ENCODE results near the gene STX2.

The STX2 gene

DNA sequence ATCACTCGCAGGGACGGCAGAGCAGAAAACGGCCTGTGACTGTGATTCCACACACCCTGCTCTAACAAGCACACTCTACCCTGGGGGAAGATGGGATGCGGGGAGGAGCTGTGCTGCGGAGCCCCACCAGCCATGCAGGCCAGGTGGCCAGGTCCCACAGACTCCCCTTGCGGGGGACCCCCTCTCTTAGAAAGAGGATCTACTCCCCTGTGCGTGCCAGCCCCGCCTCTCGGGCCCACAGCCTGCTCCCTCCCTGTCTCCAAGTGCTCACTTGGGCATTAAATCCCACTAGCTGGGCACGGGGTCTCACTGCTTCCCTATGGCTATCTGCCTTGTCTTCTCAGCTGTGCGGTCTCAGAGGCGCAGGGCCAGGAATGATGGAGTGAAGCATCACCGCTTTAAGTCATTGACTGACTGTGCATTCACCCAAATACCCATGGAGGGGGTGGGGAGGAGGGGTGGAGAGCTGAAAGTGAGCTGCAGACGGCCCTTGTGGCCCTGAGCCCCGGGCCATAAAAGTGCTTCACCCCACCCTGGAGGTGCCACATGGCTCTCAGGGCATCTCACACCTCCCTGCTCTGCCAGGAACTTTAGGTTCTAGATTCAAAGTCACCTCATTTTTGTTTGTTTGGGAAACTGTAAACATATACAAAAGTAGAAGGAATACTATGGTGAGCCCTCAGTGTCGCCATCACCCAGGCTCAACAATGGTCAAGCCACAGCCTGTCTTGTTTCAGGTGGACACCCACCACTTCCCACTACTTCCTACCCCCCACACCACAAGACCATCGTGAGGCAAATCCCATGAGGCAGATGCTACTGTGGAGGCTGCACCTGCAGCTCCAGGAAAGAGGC, 9.4 kb downstream of the STX2 start:
- no peak for DNase-seq

DNA sequence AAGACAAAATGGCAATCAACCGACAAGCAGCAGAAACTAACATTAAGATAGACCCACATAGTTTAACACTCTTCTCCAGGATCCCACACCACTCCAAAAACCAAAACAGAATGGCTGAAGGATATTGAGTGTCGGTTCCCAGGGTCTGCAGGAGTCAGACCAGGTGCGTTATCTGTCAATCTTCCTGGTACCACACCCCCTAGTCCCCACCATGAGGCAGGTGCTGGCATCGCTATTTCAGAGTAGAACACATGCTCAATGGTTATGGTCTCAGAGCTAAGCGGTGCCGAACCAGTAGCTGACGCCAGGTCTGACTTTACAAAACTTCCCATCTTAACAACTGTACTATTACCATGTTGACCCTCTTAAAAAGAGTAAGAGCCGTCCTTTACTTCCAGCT, 10.2 kb downstream of the STX2 start:
- DNase-seq = no peak

DNA sequence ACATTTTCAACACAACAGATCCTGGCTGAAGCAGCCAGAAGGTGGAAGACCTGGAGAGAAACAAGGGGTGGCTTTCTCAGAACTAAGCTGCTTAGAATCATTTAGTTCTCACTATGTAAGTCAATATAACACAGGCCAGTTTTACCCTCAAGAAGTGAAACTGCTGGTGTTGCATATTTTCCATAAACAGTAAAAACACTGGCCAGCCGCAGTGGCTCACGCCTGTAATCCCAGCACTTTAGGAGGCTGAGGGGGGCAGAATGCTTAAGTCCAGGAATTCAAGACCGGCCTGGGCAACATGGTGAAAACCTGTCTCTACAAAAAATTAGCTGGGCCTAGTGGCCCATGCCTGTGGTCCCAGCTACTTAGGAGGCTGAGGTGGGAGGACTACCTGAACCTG, 11.6 kb downstream of the STX2 start:
- DNase-seq = no peak

DNA sequence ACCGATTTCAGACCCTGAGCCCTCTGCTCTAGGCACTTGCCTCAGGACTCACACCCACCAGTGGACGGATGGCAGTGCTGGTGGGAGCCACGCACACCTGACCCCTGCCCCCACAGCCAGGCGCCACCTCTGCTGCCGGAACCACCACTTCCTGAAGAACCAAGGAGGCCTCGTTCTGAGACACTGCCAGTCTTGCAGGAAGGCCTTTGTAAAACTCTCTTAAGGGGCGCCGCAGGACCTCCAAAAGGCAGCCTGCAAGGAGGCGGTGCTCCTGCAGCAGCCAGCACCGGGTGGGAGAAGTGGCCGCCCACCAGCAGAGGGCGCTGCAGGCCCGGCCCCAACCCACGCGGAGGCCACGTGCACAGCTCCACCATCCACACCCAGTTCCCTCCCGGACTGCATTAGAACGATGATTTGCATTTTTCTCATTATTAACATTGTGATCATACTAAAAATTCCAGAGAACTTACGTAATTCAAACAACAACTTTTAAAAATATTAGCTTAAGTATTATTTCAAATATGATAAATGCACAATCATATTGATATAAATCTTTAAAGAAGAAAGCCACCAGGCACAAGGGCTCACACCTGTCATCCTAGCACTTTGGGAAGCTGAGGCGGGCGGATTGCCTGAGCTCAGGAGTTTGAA, 12.8 kb downstream of the STX2 start:
- peak; percentile 75 for DNase-seq

DNA sequence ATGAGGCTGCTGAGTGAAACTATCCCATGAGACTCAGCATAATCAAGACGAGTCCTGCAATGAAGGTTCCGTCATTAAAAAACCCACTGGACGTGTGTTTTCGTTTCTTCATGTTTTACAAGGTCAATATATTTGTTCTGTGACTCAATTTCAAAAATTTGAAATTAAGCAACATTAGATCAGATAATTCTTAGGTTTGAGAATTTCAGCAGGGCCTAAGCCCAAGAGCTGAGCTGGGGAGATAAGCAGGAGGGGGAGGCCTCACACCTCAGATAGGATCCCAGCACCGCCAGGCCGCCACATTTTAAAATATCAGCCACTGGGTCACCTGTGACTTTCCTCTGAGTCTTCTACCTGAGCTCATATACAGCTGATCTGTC, 13.3 kb downstream of the STX2 start:
- DNase-seq = no peak

DNA sequence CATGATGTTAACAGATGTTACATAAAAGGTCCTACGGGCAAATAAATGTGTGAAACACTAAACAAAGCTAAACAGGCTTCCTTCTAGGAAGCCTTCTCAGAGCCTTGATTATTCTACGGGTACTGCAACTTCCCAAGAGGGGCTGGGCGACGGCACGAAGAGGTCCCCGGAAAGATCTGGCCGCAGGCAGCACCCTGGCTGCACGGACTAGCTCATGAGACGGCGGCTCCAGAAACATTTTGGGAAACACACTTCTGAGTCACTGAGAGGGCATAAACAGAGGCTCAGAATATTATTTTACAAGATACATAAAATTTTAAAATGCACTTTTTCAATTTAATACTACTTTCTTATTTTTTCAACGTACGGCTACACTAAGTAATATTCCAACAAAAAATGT, 19.4 kb downstream of the STX2 start:
- DNase-seq = no peak

DNA sequence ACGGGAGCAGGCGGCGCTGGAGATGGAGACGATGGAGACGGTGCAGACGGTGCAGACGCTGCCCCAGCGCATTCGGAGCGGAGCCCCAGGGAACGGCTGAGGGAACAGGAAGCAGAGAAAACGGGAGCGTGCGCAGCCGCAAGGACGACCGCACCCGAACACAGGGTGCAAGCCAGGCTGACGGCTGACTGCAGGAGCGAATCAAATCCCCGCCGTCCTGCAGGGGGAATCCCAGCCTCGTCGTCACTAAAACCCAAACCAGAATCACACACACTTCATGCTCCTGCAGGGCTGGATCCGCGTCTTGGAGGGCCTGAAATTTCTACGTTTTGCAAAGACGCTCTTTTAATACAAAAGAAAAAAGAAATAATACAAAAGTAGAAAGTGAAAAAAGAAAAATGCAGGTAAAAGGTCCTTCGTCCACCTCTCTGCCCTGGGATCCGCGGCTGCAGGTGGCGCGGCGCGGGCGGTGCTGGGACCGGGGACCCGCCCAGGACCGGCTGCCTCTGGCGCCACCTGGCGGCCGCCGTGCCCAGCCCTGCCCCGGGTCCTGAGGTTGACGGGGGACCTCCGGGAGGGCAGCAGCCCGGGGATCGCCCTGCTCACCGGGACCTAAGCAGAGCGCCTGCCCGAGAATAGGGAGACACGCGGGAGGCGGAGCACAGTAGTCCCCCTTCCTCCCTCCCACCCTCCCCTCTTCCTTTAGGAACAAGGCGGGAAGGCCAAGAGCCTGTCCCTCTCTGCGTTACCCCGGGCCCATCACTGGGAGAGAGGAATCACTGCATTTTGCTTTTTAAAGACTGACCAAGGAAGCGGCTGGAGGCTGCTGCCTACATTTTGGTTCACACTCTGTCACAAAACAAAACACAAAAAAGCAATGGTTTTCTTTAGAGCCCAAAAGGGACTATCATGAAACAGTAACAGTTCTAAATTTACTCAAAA, 20.1 kb downstream of the STX2 start:
- DNase-seq = peak; percentile 80

DNA sequence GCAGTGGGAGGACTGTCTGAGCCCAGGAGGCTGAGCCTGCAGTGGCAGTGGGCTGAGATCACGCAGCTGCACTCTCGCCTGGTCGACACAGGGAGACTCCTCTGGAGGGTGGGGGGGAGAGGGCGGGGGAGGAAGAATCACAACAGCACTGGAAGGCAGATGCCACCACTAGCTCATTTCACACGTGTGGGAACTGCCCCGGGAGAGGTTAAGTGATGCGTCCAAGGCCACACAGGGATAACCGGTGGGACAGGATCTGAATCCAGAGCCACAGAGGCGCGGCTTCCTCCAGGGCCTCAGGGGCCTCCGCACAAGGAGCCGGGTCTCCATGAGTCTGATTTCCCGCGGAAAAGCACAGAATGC, 20.8 kb downstream of the STX2 start:
- DNase-seq = no peak

DNA sequence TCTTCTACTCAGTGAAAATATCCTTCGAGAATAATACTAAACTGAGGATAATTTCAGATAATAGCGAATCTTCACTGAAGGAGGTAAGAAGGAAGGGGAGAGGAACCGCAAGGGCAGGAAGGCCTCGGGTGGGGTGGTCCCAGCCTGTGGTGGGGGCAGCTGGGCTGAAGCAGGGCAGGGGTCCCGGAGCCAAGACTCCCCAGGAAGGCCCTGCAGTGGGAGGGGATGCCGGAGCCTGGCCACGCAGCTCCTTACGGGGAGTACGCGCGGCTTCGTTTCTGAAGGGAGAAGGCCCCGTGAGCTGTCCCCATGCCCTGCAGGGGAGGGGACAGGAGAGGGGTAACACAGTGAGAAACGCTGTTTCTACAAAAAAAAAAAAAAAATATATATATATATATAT, 21.2 kb downstream of the STX2 start:
- no peak for DNase-seq

DNA sequence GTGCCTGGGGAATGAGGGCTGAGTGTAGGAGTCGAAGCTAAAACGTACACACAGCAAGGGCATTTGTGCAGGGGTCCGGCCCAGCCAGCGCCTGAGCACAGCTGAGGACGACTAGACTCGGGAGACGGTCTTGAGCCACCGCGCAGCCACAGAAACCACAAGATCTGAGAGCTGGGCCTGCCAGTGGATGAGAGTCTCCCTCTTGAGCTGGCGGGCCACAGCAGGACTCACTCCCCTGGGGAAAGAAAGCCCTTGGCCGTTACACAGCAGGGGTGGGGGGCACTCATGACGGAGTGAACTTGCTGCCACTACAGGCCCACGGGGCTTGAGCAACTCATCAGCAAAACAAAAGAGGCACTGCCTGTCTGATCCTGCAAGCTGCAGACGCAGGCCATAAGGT, 23.0 kb downstream of the STX2 start:
- no peak for DNase-seq

DNA sequence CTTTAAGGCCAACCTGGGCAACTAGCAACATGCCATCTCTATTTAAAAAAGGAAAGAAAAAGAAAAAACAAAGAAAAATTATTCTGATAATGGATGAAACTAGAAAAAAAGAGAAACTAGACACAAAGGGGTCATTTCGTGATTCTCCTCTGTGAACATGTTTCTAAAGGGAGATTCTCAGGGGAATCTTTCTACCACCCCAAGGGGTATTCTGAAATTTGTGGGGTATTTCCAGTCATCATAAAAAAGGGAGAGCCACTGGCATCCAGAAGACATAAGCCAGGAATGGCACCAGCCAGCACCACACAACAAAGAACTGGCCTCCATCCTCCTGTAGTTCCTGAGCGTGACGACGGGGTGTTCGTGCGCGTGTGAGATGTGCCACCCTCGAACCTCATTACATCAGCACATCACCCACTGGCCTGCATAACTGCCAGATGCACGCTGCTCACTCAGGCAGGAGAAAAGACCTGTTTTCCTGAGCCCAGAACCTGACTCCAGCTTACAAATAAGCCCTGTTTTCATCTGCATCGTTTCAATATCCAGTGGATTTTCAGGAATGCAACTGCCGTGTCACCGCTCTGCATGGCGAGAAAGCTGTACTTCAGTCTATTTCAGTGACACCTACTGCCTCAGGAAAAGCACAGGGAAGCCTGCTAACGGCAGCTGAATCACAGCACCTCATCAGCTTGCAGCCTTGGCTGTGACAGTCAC, 23.9 kb downstream of the STX2 start:
- DNase-seq = no peak

DNA sequence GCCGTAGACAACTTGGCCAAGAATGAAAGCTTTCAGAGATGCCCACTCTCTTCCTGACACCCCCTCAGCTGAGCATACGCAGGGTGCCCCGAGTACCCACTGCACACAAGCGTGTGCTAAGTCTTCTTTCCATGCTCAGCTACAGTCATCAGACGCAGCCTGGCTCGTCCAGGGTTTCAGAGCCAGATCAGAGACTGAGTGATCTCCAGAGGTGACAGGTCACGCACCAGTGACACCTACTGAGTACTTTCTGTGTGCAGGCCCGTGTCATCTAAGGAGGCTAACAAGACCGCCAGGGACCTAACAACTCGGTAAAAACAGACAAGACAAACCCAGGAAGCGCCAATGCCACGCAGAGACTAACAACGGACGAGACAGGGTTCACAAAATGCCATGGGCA, 25.1 kb downstream of the STX2 start:
- no peak for DNase-seq

DNA sequence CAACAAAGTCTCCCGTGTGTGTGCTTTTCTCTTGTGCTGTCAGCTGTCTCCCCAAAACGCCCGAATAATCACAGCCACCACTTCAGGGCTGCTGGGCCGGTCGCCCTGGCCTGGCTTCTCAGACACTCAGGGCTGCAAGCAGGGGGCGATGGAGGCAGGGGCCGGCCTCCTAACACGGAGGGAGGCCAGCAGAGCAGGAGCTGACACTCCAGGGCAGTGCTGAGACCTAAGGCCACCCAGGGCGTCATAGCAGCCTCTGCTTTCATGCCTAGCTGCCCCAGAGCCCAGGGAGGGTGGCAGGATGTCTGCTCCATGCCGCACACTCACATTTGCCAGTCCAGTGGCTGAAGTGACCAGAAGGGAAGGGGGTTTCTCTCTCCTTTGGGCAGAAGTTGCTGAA, 25.6 kb downstream of the STX2 start:
- no peak for DNase-seq

DNA sequence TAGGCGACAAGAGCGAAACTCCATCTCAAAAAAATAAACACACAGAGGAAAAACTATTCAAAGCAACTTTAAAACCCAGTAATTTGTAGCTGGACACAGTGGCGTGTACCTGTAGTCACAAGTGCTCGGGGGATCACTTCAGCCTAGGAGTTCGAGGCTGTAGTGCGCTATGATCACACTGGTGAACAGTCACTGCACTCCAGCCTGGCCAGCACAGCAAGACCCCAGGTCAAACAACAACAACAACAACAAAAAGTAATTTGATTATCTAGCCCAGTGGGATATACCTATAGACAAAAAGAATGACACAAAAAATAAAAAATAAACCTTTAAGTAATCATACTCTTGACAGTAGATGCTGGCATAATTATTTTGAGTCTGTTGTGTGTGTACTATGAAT, 29.3 kb downstream of the STX2 start:
- DNase-seq = no peak

DNA sequence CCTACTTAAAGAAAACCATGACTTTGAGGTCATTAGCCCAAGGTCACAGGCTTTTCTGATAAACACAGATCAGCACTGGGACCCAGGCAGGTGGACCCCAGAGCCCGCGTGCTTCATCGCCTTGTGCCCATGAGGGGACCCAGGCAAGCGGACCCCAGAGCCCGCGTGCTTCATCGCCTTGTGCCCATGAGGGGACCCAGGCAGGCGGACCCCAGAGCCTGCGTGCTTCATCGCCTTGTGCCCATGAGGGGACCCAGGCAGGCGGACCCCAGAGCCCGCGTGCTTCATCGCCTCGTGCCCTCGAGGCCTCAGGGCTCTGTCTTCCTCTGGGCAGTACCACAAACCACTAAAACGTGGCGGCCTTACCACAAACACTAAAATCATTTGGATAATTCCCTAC, 31.7 kb downstream of the STX2 start:
- DNase-seq = no peak

DNA sequence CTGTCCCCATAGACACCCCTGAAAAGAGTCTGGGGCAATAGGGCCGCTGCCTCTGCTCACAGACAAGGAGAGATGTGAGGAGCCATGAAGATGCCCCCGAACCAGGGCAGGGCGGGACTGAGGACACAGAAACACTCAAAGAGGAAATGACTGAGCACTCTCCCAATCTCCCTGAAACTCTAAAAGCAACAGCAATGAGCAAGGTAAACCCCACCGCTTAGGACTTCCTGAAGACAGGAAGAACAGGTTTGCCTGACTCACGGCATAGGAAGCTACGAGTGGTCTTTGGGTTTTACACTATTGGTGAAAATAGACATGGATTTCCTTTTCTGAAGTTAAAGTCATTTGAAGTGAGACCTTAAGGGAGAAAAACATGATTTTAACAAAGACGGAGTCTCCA, 32.5 kb downstream of the STX2 start:
- no peak for DNase-seq

DNA sequence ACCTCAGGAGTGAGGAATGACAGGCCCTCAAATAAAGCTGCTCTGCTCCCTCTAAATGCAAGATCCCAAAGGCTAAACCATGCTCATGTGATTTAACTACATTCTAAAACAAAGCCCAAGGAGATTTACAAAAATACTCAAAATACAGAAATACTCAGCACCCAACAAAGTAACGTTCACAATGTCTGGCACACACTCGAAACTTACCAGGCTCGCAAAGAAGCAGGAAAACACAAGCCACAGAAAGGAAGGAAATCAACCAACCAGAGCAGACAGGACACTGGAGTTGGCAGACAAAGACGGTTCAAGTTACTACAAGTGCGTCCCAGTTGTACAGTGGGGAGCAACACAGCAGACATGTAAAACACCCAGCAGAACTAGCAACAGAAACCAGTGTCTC, 33.4 kb downstream of the STX2 start:
- no peak for DNase-seq

DNA sequence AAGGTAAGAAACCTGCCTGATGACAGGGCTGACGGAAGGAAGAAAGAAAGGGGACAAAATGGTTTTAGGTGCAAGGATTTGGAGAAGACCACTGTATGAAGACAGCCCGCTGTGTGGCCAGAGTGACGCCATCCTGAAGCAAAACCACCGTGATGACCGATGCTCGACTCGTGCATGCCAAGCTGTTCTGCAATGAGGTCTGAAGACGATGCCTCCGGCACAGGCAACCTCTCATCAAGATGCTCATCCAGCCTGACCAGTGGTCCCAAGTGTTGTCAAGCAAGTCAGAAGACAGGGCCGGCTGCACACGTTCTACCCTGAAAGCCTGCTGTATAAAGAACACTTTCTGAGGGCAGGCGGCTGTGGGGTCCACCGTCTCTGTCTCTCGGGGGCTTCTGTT, 34.8 kb downstream of the STX2 start:
- DNase-seq = no peak

DNA sequence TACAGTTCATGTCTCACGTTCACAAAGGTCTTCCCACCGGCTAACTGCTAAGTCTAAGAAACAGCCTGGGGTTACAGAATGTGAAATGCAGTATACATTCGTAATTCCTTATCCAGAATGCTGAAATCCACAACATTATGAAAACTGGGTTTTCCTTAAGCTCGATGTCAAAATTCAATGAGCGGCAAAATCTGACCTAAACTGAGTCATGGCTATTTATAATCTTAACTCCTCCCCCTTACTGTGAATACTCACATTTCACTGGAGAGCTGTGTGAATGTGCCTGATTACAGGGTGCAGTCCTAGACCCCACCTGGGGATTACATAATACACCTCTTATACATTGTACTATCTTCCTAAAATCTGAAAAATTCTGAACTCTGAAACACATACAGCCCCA, 35.3 kb downstream of the STX2 start:
- DNase-seq = no peak

DNA sequence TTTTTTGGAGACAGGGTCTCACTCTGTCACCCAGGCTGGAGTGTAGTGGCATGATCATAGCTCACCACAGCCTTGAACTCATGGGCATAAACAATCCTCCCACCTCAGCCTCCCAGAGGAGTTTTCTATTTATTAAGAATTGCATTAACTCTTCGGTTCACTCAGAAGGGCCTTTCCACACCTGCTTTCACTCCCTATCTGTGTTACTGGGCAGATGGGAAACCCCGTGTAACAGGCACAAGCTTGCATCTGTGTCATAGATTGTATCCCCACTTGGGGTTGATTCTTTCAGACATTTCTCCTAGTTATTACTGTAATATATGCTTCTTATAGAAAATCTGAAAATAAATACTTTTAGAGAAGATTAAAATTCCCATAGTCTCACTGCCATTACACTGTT, 38.7 kb downstream of the STX2 start:
- DNase-seq = no peak

DNA sequence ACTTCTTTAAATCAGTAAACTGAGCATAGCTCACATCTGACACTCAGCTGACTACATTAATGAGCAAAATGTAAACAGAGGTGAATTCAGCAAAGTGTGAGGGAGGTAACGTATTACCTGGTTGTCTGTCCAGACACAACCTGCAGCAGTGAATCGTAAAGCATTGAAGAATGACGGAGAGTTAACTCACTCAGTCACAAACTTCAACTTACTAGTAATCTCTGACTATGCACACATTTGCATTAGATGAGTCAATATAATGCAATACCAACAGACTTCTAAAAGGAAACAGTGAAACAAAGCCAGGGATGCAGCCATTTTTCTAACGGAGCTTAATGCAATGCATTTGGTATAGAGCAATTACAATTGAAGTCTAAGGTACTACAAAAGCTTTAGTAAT, 40.0 kb downstream of the STX2 start:
- DNase-seq = no peak

DNA sequence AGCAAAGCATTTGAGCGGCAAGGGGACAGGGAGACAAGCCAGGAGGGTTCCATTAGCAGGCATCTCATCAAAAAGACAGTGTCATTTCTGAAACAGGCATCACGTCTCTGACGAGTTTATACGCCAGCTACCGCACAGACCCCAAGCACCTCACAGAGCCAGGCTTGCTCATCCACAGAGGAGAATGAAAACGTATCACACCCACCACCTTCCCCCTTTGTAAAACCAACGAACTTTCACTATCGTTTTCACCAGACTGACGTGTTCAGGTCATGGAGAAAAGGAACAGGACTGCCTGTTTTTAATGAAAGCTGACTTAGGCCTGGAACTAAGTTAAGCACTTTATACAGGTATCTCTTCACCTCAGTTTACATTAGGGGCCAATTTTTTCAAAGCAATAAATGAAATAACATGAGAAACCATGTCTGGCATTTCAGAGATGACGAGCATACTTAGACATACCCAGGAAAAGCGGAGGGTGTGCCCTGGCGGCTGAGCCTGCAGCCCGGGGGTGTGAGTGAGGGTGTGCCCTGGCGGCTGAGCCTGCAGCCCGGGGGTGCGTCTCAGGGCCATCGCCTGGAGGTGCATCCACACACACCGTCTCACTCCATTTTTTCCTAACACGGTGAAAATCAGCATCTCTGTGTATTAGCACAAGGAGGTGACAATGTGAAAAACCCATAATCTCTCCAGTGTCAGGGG, 41.9 kb downstream of the STX2 start:
- DNase-seq = peak; percentile 35

Measured in stimulated activated CD4-positive, alpha-beta T cell treated with anti-CD3 and anti-CD28 coated beads, Interleukin-4, amount 100 ng/mL, for 1 hour (primary cell).